ENCODE measurements around the gene NUP153. TPM values are rescaled to one million over a fixed set of nuclear protein-coding genes. Genes with fewer than 3 reads are reported as not detected.
A peak's percentile ranks its signal among the peaks of the same experiment; 100 is the strongest.

The NUP153 gene
- total RNA-seq, 1 donor, result 44.5 TPM

DNA sequence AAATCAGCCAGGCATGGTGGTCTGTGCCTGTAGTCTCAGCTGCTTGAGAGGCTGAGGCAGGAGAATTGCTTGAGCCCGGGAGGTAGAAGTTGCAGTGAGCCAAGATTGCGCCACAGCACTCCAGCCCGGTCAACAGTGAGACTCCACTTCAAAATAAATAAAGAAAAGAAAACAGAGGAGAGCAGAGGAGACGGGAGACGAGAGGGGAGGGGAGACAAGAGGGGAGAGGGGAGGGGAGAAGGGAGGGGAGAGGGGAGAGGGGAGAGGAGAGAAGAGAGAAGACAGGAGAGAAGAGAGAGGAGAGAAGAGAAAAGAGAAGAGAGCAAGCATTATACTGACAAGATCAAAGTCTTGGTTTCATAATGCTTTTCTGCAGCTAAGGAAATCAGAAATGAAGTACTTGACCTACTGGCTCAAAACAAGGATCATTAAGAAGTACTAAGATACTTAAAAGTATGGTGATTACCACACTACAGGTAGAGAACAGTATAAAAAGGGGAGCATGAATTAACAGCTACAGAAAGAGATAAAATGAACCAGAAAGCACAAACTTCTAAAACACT lies 76.1 kb downstream of the NUP153 start:
- H3K4me3 ChIP-seq (ENCODE audit: low read depth, low read length), result no peak overlapping the region
- DNase-seq (ENCODE audit: low read depth), result peak; percentile 50
- TF ChIP-seq, protein P1, sequence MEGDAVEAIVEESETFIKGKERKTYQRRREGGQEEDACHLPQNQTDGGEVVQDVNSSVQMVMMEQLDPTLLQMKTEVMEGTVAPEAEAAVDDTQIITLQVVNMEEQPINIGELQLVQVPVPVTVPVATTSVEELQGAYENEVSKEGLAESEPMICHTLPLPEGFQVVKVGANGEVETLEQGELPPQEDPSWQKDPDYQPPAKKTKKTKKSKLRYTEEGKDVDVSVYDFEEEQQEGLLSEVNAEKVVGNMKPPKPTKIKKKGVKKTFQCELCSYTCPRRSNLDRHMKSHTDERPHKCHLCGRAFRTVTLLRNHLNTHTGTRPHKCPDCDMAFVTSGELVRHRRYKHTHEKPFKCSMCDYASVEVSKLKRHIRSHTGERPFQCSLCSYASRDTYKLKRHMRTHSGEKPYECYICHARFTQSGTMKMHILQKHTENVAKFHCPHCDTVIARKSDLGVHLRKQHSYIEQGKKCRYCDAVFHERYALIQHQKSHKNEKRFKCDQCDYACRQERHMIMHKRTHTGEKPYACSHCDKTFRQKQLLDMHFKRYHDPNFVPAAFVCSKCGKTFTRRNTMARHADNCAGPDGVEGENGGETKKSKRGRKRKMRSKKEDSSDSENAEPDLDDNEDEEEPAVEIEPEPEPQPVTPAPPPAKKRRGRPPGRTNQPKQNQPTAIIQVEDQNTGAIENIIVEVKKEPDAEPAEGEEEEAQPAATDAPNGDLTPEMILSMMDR (IDR thresholded peaks at IDR 0.05; ENCODE audit: insufficient read depth, low read depth, low read length), result no peak

DNA sequence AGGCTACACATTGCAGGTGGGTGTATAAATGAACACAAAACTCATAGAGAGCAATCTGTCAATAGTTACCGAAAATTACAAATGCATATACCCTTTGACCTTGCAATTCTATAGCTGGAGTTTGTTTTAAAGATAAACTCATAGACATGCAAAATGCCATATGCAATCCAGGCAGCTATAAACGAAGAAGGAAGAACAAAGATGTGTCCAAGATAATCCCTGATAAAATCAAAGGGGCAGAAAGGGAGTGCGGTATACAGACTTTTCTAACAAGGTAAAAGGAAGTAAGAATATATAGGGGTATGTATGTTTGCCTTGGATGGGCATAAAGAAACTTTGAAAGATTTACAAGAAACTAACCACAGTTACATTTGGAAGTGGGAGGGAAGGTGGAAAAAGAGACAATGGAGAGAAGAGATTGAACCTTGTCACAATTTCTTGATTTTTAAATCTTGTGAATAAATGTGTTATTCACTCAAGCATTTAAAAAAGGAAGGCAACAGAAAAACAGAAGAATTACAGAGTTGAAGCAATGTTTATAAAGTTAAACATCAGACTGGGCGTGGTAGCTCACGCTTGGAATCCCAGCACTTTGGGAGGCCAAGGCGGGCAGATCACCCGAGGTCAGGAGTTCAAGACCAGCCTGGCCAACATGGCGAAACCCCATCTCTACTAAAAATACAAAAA lies 76.8 kb downstream of the NUP153 start:
- no peak for DNase-seq (ENCODE audit: low read depth)
- no peak overlapping the region for H3K4me3 ChIP-seq (ENCODE audit: low read depth, low read length)
- TF ChIP-seq, protein P1 (IDR thresholded peaks at IDR 0.05; ENCODE audit: insufficient read depth, low read depth, low read length), result no peak

DNA sequence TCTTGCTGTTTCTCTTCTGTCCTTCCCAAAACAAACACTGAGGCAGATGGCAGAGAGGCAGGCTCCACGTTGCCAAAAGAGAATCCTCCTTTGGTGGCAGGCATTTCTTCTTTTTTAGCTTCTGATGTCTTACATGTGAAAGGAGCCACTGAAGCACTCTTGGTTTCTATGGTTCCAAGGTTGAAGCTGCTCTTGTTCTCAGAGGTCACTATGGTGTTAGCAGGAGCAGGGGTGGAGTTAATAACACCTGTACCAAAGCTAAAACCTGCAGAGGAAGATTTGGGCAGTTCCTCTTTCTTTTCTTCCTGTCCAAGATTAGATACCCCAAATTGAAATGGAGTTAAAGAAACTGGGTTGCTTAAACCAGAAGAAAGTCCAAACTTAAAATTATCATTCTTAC lies 77.9 kb downstream of the NUP153 start:
- TF ChIP-seq, protein P1 (IDR thresholded peaks at IDR 0.05; ENCODE audit: insufficient read depth, low read depth, low read length), result no peak
- no peak for DNase-seq (ENCODE audit: low read depth)
- H3K4me3 ChIP-seq (ENCODE audit: low read depth, low read length), result no peak overlapping the region

DNA sequence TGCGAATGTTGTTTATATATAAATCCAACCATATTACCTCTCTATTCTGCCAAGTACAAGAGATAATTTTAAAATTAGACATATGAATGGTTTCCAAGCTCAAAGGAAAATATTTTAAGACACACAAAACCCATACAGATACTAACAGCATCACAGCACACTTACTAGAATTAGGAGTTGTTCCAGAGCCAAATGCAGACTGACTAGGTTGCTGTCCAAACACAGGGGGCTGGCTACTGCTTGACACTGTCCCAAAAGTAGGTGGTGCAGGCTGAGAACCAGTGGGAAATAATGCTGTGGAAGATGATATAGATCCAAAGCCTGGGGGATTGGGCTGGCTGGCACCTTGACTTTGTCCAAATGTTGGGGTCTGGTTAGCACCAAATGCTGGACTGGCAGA lies 82.3 kb downstream of the NUP153 start:
- TF ChIP-seq, protein P1 (IDR thresholded peaks at IDR 0.05; ENCODE audit: insufficient read depth, low read depth, low read length), result no peak
- DNase-seq (ENCODE audit: low read depth), result no peak
- no peak overlapping the region for H3K4me3 ChIP-seq (ENCODE audit: low read depth, low read length)

DNA sequence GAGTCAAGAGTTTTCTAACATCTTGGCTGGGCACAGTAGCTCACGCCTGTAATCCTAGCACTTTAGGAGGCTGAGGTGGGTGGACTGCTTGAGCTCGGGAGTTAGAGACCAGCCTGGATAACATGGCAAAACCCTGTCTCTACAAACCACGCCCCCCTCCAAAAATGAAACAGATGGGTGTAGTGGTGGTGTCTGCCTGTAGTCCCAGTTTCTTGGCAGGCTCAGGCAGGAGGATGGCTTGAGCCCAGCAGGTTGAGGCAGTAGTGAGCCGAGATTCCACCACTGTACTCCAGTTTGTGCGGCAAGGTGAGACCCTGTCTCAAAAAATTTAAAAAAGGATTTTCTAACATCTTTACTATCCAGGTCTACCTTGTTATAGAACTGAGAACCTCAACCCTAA lies 84.6 kb downstream of the NUP153 start:
- no peak for DNase-seq (ENCODE audit: low read depth)
- no peak overlapping the region for H3K4me3 ChIP-seq (ENCODE audit: low read depth, low read length)
- TF ChIP-seq, protein P1 (IDR thresholded peaks at IDR 0.05; ENCODE audit: insufficient read depth, low read depth, low read length), result no peak

DNA sequence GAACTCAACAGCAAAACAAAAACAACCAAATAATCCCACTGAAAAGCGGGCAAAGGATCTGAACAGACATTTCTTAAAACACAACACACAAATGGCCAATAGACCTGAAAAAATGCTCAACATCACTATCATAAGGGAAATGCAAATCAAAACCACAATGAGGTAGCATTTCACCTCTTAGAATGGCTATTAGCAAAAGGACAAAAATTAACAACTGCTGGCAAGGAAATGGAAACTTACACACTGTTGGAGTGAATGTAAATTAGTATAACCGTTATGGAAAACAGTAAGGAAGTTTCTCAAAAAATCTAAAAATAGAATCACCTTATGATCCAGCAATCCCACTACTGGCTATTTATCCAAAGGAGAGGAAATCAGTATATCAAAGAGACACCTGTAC lies 85.7 kb downstream of the NUP153 start:
- no peak for DNase-seq (ENCODE audit: low read depth)
- TF ChIP-seq, protein P1 (IDR thresholded peaks at IDR 0.05; ENCODE audit: insufficient read depth, low read depth, low read length), result no peak
- no peak overlapping the region for H3K4me3 ChIP-seq (ENCODE audit: low read depth, low read length)
